Adrenal gland (tissue), 5 donors: ENCODE results near the gene SRGAP3.

Source experiments
- POLR2A ChIP-seq, 2 donors: fragments of 450-650 bp; IDR thresholded peaks; one replicate each; pipeline ENCODE4 v1.6.1; 2017; ENCODE audit warnings: antibody characterized with exemption in 2 of 2, mild to moderate bottlenecking in 2 of 2, moderate library complexity in 1 of 2
- TF ChIP-seq, protein P1 (sequence below), 6 experiments: fragments of 450-650 bp in 4 of 6; fragments of 200-600 bp in 2 of 6; sonication (generic) in 1 of 6; IDR thresholded peaks; 1 replicate in 5 of 6; 2 replicates in 1 of 6; pipeline versions ENCODE4 v1.5.1 to v1.8.0; 2016 to 2021; ENCODE audit warnings: antibody characterized with exemption in 6 of 6, mild to moderate bottlenecking in 2 of 6, moderate library complexity in 1 of 6
- donor health status: DM: no; HTN: no; CAD: no.

DNA sequence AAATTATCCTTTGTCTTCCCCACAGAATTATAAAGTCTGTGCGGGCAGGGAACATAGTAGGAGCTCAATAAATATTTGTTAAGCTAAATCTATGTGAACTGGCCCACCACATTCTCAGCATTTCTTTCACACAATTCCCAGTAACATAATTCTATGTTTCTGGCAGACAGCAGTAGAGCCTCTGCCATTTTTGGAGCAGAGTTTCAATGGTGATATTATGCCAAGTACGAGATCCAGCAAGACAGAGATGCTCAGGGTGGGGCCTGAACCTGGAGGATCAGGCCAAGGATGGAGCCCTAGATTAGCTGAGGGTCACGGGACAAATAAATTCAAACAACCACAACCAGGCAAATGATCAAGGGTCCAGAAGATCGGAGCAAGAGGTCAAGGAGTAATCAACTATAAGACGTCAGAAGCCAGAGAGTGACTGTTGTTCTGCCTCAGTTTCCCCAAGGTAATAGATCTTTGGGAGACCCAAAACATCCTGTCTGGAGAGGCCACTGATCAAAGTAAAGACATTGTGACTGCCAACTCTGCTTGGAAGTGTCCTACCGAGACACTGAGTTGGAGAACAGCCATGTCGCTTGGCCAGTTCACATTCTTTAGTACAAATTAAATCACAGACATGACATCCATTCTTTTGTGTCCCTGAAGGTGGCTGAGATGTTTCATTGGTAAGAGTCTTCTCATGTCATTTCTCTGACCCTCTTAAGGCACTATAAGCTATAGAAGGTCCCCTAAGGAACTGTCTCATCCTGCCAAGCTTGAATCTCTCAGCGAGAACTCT lies 15.4 kb downstream of the SRGAP3 start:
- TF ChIP-seq, protein P1, sequence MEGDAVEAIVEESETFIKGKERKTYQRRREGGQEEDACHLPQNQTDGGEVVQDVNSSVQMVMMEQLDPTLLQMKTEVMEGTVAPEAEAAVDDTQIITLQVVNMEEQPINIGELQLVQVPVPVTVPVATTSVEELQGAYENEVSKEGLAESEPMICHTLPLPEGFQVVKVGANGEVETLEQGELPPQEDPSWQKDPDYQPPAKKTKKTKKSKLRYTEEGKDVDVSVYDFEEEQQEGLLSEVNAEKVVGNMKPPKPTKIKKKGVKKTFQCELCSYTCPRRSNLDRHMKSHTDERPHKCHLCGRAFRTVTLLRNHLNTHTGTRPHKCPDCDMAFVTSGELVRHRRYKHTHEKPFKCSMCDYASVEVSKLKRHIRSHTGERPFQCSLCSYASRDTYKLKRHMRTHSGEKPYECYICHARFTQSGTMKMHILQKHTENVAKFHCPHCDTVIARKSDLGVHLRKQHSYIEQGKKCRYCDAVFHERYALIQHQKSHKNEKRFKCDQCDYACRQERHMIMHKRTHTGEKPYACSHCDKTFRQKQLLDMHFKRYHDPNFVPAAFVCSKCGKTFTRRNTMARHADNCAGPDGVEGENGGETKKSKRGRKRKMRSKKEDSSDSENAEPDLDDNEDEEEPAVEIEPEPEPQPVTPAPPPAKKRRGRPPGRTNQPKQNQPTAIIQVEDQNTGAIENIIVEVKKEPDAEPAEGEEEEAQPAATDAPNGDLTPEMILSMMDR (IDR thresholded peaks at IDR 0.05) = no peak
- TF ChIP-seq POLR2A (IDR thresholded peaks at IDR 0.05) = no peak
